Measurements from ENCODE around the gene PREB.

The PREB gene

DNA sequence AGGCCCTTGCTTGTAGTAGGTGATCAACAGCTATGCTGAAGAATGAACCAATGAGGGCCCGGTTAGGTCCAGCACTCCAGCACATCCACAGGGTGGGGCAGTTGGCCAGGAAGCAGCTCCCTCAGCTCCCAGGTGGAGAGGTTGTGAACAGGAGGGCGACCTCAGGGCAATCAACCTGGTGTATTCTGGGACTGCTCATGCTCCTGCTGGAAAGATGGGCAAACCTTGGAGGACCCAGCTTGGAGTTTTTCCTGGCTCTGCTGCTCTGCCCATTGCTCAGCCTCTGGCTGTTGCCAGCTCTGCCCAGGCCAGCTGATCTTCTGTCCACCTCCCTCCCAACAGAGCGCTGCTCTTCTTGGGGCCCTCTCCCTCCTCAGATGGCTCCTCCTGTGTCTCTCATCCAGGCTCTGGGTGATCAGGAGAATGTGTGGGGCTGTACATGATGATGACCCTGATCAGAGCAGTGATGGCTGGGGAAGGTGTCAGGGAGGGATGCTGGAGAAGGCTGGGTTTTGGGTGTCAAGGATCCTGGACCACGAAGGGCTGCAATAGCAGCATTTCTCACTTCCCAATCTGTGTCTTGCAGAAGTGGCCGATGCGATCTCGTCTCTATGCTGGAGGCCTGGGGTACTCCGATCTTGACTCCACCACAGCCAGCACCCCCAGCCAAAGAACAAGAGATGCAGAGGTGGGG, 17.8 kb upstream of the PREB start:
- DNase-seq, result peak in 1 of 2 experiments; percentile 25

DNA sequence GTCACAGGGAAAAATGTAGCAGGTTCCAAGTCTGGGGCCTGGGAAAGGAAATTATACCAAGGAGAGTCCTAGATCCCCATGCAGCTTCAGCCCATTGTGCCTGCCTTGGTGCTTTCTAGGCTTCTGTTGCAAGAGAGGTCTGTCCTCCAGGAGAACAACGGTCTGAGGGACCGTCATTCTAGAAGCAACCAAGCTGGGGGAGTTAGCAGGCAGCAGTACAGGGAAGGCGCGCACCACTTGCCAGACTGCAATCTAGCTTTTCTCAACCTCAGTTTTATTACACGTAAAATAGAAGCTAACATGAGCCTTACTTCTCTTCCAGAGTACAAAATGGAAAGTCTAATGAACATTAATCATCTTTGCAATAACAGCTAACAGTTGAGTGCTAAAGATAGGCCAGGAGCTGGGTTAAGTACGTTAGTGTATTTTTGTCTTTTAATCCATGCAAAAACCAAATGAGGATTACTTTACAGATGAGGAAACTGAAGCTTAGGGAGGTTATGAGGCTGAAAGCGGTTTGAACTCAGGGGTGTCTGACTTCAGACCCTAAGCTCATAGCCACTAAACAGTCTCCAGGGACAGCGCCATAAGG, 16.3 kb upstream of the PREB start:
- no peak for DNase-seq

DNA sequence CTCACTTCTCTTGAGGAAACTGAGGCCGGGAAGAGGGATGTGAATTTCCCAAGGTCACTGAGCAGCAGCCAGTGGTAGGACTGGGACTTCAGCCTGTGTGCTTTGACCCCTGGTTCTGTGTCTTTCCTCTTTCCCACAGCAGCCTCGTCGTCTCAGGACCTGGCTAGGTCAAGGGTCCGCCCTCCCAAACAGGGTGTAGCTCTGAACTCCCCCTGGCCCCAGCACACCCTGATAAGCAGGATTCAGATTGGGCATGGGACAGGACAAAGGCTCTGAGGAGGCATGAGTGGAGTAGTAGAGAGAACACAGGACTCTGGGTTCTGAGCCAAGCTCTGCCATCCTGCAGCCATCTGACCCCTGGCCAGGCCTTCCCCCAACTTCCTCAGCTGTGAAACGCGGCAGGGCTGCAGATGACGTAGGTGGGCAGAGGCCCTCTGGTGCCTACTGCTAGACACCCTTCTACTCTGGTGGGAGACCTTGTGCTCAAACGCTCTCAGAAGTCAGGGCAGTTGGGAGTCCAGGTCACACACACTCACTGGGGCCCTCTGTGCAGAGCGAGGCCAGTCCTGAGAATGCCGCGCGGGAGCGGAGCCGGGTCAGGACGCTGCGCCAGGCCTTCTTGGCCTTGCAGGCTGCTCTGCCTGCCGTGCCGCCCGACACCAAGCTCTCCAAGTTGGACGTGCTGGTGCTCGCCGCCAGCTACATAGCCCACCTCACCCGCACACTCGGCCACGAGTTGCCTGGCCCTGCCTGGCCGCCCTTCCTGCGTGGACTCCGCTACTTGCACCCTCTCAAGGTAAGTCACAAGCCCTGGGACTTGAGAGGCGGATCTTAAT, 15.4 kb upstream of the PREB start:
- no peak for DNase-seq

DNA sequence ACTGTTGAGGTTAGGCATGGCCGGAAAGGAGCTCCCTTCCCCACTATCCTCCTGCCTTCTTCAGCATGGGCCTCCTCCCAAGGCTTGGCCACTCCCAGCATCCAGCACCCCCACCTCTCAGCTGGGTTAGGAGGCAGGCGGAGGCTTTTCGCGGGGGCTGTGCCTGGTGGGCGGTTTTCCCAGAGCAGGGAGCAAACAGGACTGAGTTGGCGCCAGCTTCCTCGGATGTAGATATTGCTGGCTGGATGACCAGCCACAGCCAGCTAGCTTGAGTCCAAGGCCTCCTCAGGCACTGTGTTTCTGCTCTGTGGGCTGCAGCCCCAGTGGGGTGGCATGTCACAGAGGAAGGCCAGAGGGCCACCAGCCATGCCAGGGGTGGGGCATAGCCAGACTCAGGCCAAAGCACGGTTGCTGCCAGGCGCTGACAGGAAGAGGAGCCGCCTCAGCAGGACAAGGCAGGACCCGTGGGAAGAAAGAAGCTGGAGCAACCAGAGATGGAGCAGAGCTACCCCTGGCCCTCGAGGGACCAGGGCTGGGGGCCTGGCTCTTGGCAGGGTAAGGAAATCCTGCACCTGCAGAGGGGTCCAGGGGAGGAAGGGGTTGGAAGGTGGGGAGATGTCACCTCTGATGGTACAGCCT, 14.5 kb upstream of the PREB start, which contains the start of gene TCF23:
TSS of gene TCF23 (plus strand) at position 204 of the 639 bp plus-strand sequence. CDS start at position 334, 130 bp downstream.
- DNase-seq, result no peak

DNA sequence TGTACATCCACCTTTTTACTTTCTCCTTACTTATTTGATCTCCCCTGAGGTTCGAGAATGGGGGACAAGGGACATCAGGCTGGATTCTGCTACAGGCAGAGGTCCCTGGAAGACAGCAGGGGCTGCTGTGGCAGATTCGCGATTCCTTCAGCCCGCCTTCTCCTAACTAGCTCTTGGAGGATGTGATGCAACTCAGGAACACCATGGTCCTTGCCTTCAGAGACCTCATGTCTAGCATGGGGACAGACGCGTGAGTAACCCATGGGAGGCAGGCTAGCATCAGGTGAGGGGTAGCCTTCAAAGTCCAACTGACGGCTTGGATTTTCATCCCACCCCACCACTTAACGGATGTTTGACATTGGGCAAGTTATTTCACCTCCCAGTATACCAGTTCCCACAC, 13.5 kb upstream of the PREB start:
- DNase-seq, result no peak

DNA sequence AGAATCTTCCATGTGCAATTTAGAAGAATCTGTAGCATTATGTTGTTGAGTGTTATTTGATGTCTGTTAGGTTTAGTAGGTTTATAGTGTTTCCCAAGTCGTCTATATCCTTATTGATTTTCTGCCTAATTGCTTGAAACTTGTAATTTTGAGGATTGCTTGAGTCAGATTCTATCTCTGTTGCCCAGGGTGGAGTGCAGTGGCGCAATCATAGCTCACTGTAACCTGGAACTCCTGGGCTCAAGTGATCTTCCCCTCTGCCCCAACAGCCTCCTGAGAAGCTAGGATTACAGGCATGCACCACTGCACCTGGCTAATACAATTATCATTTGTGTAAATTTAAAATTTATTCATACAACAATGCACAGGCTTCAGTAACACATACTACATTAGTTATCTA, 11.2 kb upstream of the PREB start:
- DNase-seq, result no peak

DNA sequence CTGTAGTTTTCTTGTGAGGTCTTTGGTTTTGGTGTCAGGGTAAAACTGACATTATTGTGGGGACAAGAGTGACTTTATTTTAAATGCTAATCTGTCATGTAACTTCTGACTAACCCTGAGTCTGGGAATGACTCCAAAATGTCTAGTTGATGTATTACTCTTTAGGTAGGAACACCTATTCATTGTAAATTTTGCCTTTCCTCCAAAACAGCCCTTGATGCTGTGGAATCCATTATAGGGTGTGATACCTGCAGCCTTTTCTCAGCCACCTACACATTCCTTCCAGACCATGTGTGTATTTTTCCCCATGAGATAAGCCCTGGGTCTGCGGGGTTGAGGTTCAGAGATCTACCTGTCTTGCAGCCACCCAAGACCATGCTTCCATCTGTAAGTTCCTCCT, 8.8 kb upstream of the PREB start:
- no peak for DNase-seq

DNA sequence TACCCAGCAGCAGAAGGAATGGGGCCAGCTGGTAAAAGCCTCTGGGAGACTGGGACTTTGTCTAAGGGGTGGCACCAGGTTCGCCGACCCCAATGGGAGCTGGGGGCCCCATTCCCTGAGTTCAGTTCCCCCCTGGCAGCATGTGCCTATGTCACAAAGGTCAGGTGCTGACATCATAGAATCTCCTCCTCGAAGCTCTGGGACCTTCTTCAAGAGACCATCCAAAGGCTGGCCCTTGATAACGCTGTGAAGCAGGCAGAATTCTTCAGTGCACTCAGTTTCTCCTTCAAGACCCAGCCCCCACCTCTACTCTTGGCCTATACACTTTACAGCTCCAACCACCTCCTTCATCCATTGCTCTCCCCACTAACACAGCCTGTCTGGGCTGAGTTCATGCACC, 4.9 kb upstream of the PREB start, which contains the start of gene PRR30:
TSS of gene PRR30 (minus strand) at position 101 of the 400 bp plus-strand sequence. CDS start 1,081 bp downstream, outside the sequence.
- DNase-seq, result no peak

DNA sequence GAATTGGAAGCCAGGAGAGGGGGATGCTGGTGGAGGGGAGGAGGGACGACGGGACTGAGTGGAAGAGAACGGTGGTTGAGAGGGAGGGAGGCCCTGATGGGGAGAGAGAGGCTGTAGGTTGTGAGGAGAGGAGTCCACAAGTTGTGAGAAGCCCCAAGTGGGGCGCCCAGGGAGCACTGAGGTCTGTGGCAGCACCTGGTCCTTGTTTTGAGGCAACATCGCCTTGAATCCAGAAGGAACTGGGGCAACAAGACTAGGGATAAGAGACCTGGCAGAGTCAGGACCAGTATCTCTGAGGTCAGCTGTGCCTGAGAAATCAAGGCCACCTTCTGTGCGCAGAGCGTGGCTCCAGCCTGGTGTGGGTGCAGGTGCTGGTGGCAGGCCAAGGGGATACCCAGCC, 3.7 kb upstream of the PREB start:
- no peak for DNase-seq

DNA sequence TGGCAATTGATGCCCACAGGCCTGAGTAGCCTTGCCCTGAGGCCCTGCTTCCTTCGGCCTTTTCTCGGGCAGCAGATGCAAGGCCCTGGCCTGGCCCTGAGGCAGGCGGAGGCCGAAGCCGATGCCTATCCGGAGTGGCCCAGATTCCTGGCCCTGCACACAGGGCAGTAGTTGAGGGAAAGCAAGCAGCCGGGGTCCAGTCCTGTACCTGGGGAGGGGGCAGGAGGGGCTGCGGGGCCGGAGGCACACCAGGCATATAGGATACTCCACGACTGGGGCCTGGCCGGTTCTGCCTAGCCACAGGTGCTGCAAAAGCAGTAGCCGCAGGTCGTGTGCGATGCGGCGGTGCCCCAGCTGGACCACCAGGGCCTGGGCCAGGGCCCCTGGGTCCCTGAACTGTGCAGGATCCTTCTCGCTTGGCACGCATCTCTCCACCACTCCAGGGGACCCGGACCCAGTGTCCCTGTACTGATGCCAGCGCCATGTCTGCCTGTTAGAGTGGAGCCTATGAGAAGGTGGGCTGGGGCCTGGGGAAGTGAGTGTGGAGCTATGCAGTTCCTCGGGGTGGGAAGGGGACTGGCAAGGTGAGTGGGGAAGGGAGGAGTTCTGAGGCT, 3.0 kb upstream of the PREB start:
- no peak for DNase-seq

DNA sequence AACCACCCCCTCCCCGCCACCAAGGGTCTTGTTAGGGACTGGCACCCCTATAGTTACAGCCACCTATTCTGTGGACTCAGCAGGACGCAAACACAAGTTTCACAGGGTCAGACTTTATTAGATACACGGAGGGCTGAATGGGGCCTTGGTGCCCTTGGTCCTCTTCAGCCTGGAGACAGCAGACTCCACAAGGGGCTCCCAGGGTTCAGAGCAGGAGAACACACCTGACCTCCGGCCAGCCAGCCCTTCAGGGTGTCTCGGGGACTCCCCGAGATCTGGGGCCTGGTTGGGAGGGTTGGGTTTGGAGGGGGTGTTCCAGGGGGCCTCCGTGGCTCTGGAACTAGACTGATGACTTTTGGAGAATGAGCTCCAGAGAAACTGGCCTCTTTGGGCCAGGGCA, 2.3 kb upstream of the PREB start:
- no peak for DNase-seq

DNA sequence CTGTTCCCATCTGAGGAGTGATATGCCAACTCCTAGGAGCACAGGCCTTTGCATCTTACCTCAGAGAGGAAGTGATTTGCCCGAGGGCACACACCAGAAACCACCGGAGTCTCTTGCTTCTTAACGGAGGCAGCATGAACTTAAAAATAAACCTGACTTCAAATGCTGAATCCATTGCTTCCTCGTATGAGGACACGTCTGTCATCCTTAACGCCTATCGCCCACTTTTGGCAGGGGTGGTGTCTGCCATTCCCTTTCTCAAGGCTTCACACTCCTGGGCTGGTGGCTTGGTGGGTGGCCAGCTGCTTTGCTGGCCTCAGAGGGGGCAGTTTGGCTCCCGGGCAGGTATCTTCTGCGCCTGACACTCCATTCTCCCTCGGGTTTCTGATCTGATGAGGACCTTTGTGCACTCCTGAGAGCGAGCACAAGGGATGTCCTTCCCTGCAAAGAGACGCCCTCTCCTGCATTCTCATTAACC, 1.1 kb upstream of the PREB start:
- DNase-seq, result no peak

DNA sequence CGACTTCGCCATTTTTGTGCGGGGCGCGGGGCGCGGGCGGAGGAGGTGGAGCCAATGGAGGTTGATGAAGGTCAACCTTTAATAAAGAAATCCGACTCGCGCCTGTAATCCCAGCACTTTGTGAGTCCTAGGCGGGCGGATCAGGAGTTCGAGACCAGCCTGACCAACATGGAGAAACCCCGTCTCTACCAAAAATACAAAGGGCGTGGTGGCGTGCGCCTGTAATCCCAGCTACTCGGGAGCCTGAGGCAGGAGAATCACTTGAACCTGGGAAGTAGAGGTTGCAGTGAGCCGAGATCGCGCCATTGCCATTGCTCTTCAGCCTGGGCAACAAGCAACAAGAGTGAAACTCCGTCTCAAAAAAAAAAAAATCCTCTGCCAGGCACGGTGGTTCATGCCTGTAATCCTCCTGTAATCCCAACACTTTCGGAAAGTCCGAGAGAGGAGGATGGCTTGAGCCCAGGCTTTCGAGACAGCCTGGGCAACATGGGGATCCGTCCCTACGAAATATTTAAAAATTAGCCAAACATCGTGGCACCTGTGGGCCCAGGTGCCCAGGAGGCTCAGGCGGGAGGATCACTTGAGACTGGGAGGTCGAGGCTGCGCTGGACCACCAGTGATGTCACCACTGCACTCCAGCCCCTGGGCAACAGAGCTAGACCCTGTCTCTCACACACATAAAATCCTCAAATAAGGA, 493 bp upstream of the PREB start:
- DNase-seq, result no peak

DNA sequence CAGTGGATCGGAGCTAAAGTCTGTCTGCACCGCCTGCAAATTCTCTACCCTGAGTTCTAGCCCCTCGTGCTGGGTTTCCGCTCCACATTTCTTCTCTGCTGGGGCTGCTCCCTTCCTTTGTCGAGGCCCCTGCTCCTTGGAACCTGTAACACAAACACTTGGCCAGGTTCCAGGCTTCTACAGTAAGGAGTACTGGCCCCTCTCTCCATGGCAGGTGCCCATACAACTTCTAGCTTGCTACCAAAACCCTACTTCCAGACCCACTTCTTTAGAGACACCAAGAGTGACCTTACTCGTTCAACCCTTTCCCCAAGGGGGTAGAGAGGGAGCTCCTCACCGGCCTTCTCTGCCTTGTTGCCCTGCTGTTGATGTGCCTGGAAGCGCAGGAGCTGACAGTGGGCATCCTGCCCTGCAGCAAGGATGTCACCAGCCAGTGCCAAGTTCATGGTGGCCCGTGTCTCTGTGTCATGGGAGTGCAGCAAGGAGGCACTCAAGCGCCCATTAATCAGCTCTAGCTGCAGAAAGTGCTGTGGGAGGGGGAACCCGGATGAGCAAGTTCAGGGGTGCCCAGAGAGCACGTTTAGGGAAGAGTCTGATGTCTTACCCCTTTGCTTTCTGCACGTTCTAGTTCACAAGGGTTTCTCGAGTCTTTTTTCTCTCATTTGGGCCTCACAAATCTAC, 1.1 kb downstream of the PREB start:
- DNase-seq, result no peak

DNA sequence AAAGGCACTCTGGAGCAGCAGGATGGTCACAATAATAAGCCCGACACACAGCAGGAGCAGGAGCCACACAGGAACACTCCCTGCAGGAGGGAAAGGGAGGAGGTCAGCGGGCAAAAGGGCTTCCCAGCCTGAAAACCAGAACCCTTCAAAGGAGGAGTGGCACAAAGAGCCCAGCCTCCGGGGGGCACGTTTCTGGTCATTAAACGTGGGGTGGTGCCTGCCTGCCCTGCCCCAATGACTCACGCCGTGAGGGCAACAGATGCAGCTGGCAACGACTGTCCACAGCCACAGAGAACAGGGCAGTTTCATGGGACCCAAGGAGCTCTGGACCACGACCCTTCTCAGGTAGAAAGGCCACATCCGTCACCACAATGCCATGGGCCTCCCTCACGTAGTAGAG, 3.0 kb downstream of the PREB start:
- no peak for DNase-seq

DNA sequence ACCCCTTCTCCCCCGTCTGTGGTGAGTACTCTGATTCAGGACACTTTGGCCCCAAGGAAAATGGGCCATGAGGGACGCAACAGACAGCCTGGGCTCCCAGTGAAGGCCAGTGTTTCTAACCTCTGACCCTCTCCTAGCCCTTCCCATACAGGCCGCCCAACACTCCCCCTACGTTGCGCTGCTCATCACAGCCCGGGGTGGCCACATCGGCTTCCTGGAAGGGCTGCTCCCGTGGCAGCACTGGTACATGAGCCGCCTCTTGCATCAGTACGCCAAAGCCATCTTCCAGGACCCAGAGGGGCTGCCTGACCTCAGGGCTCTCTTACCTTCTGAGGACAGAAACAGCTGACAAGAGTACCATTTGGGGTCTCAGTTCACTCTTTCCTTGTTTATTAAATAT, 4.0 kb downstream of the PREB start:
- no peak for DNase-seq

DNA sequence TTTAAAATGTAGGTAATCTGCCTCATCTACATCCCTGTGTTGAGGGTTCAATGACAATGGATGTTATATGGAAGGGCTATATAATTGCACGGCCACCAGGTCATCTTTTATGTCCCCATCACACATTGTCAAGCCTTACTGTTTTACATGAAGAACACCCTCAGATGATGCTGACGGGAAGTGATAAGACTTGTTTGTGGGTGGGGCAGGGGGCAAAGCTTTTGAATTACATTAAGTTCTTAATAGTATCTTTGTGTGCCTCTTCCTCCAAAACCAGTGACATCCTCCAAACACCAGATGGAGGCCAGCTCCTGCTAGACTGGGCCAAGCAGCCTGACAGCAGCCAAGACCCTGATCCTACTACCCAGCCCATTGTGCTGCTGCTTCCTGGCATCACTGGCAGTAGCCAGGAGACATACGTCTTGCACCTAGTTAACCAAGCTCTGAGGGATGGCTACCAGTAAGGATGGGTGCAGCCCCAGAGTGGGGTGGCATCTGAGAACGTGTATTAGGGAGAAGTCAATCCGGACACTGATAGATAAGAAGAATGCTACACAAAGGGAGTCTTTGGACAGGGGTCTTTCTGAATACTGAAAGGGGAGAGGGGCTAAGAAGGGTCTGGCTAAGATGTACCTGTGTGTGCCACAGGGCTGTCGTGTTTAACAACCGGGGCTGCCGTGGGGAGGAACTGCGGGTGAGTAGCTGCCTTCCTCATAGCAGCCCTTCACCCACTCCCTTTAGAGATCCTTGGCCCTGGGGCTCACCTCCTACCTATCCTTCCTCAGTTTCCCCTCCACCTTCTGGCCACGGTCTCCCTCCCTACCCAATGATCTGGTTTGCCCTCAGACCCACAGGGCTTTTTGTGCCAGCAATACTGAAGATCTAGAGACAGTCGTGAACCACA, 5.5 kb downstream of the PREB start:
- no peak for DNase-seq

DNA sequence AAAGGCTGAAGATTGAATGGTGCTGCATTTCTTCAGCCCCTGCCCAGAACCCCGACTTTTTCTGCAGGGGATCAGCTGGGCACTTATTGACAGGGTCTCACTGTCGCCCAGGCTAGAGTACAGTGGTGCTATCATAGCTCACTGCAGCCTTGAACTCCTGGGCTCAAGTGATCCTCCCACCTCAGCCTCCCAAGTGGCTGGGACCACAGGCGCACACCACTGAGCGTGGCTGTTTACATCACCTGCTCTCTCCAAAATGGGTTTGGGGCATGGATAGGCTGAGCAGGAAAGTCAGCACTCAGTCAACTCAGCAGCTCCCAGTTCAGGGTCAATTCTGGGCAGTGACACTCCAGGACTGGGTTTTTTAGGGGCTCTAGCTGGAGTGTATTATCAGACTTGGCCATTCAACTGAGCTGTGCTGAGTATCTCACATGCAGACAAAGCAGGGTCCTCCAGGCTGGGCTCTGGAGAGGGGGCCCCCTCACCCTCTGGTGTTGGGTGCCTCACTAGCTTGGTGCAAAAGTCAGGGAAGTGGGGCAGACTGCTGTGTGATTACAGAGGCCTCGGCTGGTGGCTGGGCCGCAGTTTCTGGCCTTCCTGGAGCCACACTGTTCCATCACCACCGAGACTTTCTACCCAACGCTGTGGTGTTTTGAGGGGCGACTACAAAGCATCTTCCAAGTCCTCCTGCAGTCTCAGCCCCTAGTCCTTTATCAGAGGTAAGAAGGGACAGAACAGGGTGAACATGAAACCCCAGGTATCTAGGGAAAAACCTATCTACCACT, 6.4 kb downstream of the PREB start:
- DNase-seq, result no peak

DNA sequence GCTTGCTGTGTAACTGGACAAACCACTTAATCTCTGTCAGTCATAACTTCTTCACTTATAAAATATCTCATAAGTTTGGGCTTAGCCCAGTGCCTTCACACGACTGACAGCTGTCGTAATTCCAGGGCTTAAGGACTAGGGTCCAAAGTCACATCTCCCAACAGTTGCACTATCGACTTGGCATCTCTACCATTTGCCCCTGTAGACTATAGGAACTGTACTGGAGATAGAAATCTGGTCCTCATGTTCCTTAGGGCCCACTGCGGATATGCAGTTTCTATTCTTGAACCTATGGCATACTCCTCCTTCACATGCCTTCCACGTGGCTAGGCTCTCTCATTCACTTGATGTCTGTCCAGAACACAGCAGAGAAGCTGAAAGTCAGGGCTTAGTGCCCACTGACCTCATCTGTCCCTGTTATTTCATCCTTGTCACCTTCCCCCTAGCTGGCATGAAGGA, 8.2 kb downstream of the PREB start:
- no peak for DNase-seq
